22Rv1 (cell line): ENCODE measurements around the gene DISC1.

Experiments used
- ZFX ChIP-seq: fragments of 450-650 bp; IDR thresholded peaks from 2 replicates; pipeline ENCODE4 v1.6.1; 2017; ENCODE audit warnings: antibody characterized with exemption, borderline replicate concordance
- TF ChIP-seq, protein P1 (sequence below): fragments of 450-650 bp; IDR thresholded peaks from 2 replicates; pipeline ENCODE4 v1.5.1; 2017; ENCODE audit warnings: mild to moderate bottlenecking

DNA sequence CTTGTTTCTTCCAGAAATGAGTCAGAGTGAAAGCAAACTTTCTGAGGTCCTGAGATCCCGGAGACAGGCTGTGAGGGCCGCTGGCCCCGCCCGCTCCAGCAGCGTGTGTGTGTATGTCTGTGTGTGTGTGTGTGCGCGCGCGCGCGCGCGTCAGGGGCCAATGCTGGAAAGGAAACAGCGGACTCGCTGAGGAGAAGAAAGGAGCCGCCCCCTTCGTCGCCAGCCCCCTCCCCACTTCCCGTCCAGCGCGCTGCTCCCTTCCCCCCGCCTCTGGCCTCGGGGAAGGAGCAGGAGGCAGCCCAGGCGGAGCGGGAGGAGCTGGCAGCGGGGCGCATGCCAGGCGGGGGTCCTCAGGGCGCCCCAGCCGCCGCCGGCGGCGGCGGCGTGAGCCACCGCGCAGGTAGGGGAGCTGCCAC lies at the start of gene DISC1:
- TF ChIP-seq, protein P1, sequence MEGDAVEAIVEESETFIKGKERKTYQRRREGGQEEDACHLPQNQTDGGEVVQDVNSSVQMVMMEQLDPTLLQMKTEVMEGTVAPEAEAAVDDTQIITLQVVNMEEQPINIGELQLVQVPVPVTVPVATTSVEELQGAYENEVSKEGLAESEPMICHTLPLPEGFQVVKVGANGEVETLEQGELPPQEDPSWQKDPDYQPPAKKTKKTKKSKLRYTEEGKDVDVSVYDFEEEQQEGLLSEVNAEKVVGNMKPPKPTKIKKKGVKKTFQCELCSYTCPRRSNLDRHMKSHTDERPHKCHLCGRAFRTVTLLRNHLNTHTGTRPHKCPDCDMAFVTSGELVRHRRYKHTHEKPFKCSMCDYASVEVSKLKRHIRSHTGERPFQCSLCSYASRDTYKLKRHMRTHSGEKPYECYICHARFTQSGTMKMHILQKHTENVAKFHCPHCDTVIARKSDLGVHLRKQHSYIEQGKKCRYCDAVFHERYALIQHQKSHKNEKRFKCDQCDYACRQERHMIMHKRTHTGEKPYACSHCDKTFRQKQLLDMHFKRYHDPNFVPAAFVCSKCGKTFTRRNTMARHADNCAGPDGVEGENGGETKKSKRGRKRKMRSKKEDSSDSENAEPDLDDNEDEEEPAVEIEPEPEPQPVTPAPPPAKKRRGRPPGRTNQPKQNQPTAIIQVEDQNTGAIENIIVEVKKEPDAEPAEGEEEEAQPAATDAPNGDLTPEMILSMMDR: no peak
- TF ChIP-seq ZFX: no peak
